CD1c-positive myeloid dendritic cell (primary cell): ENCODE measurements around the gene ACO1.

Experiments used
- DNase-seq: peaks from one replicate; pipeline ENCODE4 v3.0.0-alpha.2; 2016; ENCODE audit errors: extremely low spot score

Gene ACO1

GRCh38 chr9:32382565-32383320 lies 1.7 kb upstream of the ACO1 start:
- no peak for DNase-seq

GRCh38 chr9:32384002-32384363 lies 460 bp upstream of the ACO1 start:
- DNase-seq: no peak

GRCh38 chr9:32385152-32385884 lies 875 bp downstream of the ACO1 start:
- no peak for DNase-seq

GRCh38 chr9:32385885-32386283 lies 1.4 kb downstream of the ACO1 start:
- DNase-seq: no peak

- no peak for DNase-seq
Observed at GRCh38 chr9:32387256-32387655, 2.8 kb downstream of the ACO1 start.

- DNase-seq: no peak
Observed at GRCh38 chr9:32389365-32389764, 4.9 kb downstream of the ACO1 start.

DNA sequence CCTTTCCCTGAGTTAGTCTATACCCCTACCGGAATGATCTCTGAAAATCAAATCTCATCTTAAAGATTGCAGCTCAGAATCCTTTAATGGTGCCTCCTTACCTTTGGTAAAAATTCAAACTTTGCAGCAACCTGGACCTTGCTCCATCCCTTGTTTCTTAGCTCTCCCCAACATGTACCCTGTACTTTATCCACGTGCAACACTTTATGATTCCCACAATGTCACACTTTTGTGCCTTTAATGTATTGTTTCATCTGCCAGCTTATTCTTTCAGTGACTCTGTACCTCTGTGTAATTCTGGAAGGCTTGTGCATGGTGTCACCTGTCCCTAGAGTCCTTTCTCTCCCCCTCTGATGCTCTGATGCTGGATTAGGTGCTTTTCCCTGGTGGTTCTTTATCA lies 9.5 kb downstream of the ACO1 start:
- DNase-seq: no peak

GRCh38 chr9:32394381-32395049 lies 10.1 kb downstream of the ACO1 start:
- DNase-seq: no peak

- peak; percentile 19 for DNase-seq
Observed at GRCh38 chr9:32395510-32396216, 11.2 kb downstream of the ACO1 start.

DNA sequence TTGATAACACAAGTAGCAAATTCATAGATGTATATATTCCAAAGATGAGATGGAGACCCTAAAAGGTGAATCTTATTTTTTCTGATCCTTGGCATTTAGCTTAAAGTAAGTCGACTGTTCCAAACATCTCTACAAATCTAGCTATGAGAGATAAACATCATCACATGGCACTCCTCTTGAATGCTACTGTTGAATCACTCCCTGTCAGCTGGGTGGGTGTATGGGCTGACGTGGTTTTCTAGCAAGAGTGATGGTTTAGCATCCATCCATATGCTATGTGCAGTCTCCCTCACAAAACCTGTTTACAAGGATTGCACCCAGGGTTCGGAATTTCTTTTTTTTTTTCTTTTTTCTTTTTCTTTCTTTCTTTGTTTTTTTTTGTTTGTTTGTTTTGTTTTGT lies 13.8 kb downstream of the ACO1 start:
- DNase-seq: no peak

DNA sequence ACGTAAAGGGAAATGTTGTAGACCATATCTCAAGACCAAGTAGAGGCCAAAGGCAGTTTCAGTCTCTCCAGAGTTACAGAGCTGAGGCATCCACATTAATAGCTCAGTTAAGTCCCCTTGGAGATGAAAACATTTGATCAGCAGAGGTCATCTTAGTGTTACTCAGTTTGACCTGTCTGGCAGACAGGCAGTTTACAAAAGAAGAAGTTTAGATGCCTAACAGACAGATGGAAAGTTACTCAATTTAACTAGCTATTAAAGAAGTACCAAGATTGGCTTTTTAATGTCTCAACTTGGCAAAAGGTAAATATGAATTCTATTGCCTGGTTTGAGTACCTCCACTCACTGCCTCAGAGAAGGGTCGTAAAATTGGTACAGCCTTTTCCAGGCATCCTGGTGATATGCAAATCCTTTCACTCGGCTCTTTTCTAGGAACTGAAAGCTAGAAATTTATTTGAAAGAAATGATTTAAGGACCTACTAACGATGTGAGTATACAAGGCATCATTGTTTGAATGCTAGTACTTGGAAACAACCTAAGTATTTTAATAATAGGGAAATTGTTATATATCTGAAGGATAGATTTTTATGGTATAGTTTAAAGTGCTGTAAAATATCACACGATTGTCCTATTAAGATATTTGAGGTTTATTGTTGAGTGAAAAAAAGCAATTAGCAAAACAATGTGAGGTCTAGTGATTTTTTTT lies 14.8 kb downstream of the ACO1 start:
- no peak for DNase-seq

GRCh38 chr9:32401488-32401887 lies 17.0 kb downstream of the ACO1 start:
- DNase-seq: no peak

DNA sequence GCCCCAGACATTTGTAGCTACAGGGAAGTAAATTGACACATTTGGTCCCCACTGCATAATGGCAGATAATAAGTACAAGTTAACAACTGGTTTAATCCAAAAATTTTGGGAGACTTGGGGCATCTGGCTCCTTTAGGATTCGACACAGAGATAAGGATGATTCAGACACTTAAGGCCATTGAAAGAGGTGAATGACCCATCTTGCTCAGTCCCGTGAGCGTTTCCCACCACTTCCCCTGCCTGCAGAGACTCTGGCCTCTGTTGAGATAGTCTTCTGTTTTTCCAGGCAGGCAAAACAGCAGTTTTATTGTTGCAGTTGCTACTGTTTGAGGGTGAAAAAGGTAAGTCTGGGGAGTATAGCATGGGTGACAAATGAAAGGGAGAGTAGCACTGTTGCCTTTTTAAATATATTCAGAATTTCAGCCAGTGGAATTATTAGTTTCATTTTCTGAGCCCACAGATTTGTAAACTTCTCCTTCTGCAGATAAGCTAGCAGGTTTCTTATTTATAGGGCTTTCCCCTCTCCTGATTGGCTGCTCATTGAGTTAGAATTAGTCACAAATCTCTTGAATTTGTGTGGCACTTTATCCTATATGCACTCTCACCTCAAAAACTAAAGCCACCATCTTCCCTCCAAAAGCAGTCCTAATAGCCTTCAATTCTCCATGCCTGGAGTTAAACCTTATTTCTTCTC lies 19.3 kb downstream of the ACO1 start:
- no peak for DNase-seq

DNA sequence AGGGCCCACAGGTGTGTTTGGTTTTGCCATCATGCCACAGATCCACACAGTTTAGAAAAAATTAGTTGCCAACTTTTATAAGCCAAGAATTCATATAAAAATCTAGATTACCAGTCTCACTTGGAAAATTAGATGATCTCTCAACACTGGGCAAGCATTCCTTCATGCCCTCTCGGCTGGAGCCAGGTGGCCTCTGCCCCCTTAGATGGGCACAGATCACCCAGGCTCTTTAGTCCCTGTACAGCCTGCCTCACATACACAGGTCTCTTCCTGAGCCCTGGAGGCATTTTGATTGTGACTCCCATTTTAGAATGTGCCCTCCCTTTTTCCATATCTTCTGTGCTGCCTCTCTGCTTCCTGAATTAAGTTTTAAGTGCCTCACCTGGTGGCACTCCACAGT lies 20.0 kb downstream of the ACO1 start:
- no peak for DNase-seq

DNA sequence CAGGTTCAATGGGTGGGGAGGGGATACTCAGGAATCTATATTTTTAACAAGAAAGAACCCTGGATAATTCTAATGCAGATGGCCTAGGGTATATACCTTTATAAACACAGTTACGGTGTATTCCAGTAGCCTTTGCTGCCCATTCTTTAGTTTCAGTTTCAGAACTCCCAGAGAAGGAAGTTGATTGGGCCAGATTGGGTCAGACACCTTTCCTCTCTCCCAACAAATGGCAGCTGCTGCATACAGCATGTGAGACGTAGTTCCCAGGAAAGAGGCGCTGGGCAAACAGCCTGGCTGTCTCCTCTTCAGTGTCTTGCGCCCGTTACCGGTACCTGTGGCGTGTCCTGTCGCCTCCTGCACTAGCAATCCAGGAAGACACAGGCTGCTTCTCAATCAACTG lies 20.4 kb downstream of the ACO1 start:
- no peak for DNase-seq

DNA sequence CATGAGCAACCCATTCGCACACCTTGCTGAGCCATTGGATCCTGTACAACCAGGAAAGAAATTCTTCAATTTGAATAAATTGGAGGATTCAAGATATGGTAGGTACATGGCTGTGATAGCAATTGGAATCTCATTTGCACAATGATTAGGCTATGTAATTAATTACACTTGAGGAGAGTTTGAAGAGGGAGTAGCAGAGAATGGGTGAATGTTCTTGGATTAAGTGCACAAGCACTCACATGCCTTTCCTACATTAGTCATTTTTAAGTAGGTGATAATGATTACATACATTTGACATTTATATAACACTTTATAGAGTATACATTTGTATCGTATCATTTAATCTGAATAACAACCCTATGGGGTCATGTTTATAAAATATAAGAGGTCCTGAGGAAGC lies 21.1 kb downstream of the ACO1 start:
- no peak for DNase-seq

GRCh38 chr9:32406046-32406445 lies 21.6 kb downstream of the ACO1 start:
- DNase-seq: no peak

GRCh38 chr9:32411753-32412152 lies 27.3 kb downstream of the ACO1 start:
- DNase-seq: no peak

GRCh38 chr9:32412440-32412839 lies 28.0 kb downstream of the ACO1 start:
- DNase-seq: no peak

- DNase-seq: no peak
Observed at GRCh38 chr9:32413424-32413823, 29.0 kb downstream of the ACO1 start.

DNA sequence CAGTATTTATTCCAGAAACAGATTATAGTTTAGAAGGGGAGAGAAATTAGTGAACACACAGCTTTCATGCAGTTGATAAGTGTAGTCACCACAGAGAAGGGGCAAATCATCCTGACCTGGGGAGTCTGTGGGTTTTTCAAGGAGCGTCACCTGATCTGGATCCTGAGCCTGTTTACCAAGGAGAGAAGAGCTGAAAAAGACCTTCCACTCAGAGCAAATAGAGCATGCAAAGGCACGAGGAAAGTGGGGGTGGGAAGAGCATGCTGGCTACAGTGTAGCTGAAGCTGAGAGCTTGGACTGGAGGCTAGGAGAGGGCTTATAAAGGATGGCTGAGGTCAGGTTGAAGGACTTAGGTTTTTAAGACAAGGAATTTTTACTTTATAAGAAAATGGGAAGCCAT lies 30.4 kb downstream of the ACO1 start:
- DNase-seq: no peak
